HG02588 (cell line): ENCODE measurements around the gene HS3ST3A1.

Experiments used
- ATAC-seq: cut with Tn5 transposase; IDR thresholded peaks from one replicate; pipeline ENCODE4 v1.9.1; 2021; ENCODE audit warnings: mild to moderate bottlenecking, moderate library complexity; ENCODE audit not compliant: unreplicated experiment

Gene HS3ST3A1

DNA sequence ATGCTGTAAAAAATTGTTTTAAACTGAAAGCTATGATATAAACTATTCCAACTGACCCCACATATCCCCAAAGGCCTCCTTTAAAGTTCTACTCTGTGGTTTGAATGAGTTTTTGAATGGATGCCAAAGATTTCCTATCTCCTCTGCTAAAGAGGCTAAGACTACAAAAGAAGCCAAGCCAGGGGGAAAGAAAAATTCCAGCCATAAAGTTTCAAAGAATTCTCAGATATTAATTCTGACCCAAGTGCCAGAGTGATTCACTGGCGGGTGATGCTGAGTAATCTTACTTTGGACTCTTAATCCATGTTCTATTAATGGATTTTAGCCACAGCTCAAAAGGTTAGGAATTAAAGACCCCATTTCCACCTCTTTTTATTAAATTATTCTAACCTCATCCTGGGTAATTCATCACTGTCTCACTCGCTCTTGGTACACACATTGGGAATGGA, 60.7 kb downstream of the HS3ST3A1 start:
- no peak for ATAC-seq

DNA sequence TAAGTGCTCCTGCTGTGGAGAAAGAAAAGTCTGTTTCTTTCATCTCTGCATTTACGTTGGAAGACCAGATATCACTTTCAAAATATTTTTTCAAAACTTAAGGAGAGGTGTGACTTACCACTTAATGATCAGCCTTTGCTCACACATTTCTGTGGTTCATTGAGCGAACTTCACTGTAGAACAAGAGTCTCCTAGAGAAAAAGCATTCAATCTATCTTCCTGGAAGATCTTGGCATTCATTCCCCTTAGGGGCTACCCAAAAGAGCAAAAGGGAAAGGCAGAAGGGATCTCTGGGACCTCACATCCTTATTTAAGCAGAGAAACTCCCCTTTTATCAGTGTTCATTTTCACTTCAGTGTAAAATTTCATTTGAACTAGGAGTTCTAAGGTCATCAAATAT, 61.2 kb downstream of the HS3ST3A1 start:
- ATAC-seq, result no peak

DNA sequence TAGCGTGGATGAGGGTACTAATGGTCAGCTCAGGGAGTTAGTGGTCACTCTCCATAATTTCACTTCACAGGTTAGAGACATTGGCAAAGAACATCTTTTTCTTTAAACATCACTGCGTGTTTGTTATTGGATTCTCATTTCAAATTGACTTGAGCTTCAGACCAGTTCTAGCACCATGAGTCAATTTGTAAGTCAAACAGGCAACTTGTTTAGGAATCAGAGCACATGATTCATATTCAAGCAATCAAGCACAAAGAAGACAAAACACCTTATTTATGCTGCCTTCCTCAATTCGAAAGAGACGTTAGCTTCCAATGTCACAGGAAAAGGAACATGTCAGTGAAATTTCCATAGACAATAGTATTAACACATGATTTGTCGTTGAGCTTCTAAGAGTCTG, 62.3 kb downstream of the HS3ST3A1 start:
- ATAC-seq, result no peak

DNA sequence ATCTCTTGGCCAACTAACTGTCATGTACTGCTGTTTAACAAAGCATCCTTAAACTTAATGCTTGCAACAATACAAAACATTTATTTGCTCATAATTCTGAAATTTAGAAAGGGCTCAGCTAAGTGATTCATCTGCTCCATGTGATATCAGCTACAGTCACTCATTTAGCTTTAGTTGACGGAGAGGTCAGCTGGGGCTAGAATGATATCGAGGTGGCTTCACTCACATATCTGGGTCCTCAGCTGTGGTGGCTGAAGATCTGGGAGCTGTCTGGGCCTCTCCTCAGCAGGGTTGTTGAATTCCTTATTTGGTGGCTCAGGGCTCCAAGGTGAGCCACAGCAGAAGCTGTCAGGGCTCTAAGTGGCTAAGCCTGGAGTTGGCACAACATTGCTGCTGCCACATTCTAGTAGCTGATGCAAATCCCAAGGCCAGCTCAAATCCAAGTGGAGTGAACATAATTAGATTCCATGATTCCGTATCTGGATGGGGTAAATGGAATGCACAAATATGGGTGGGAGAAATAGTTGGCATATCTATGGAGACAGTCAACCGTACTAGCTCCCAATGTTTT, 62.8 kb downstream of the HS3ST3A1 start:
- no peak for ATAC-seq

DNA sequence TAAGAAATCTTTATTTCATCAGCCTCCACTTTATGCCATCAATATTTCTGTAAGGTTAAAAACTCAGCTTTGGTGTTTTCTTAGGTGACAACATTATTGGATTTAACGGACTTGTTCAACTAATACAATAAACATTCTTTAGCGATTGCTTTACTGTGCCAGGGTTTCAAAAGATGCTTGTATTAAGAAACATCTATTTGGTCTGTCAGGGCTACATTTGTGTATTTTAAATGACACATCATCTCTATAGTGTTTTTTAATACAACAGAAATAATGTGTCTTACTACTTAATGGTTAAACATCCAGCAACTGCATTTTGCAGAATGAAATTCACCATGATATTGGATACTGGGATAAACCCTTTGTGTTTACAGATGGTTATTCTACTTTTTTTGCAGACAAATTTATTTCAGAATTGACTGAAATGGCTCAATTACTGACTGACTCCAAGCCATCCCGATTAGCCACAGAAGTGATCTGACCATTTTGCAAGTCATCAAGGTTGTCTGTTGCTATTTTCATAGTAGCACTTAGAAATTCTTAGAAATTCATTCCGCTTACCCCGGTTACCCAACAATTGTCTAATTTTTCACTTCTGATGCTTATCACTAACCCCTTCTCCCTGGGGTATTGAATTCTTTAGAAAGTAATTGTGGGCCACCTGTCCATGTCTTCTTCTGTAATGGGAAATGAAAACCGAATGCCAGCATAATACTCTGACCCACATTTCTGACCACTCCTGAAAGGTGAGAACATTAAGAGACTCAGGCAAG, 63.7 kb downstream of the HS3ST3A1 start:
- ATAC-seq, result no peak

DNA sequence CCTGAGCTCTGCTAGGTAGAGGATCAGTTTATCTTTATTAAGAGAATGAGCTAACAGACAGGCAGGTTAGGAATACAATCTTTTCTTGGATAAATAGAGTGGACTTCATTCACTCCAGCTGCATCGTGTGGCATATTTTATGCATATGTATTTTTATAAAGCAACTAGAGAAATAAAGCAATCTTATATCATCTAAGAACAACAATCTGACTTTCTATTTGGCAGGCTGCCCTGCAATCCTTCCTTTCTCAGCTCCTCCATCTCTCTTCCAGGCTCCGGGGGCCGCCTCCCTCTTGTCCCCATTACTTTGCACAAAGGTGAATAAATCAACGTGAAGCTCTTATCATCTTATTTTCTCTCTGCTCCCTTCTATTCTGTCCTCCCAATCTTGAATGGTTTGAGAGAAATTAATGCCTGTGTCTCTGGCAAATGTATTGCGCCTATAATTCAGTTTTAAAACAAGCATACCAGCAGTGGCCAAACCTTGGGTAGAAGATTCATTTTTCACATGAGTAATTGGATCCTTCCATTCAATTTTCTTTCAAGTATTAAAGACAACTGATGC, 64.5 kb downstream of the HS3ST3A1 start:
- no peak for ATAC-seq

DNA sequence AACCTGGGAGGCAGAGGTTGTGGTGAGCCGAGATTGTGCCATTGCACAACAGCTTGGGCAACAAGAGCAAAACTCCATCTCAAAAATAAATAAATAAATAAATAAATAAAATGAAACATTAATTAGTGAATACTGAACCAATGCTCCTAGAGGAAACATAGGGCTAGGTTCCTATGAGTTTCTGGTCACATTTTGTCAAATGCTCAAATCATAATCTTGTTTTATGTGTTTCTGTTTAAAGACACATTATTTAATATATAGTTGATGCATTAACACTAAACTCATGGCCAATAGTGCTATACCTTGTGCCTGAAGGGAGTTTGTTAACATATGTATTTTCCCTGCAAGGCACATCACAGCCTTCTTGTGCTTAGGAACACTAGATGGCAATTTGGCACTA, 66.8 kb downstream of the HS3ST3A1 start:
- ATAC-seq, result no peak

DNA sequence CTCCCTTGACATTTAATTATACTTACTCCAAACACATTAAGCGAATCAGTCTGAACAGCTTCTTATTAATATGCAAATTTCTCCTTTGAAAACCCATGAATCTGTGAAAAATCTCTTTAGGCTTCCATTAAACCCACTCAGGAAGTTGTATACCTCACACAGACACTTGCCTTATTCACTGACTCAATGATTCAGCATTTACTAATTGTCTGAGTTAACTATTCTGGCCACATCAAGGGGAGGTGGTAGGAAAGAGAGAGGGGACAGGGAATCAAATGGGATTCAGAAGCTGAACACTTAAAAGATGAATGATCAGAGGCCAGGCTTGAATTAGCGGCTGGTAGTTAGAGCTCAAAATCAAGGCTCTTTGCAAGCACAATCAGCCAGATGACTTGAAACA, 70.0 kb downstream of the HS3ST3A1 start:
- no peak for ATAC-seq

DNA sequence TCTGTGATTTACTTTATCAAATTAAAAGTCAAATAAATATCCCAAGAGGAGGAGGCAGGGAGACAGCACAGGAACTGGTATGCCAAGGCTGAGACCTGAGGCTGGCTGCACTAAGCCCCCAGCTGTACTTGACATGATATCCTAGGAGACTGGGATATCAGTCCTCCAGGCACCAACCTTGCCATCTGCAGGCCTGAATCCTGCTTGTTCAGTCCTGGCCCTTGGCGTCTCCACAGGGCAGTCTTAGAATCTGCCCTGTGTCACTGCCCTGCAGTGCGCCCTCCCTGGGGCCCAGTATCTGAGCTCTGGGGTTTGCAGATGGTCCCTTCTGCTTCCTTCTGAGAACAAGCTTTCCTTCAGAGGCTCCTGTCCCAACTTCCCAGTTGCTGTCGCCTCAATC, 75.9 kb downstream of the HS3ST3A1 start:
- no peak for ATAC-seq

DNA sequence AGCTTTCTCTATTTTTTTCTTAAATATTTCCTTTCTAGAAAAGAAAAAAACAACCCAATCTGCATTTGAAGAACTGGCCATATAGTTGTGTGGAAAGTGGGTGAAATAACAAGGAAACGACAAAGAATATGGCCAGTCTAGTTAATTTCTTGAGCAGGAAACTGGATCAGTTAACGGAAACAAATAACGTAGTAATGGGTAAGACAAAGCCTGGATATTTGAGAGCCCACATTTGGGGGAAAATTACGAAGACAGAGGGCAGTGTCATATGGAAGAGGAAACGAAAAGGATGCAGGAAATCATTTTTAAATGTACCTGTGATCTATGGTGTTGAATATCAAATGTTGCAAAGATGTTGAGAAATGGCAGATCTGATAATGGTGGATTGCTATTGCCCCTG, 78.6 kb downstream of the HS3ST3A1 start:
- no peak for ATAC-seq

DNA sequence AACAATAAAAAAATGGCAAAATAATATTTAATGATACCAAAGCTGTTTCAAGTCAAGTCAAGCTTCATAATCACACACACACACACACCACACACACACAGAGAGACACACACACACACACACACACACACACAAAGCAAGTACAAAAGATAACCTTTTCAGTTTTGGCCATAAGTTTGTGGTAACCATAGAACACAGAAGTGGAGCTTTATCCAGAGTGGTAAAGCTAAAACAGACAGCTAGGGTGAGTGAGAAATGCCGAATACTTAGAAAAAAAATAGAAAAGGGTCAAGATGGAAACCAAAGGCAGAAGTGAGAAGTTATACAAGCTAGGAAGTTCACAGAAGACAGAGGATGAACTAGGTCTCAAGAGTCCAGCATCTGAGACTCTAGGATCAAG, 79.0 kb downstream of the HS3ST3A1 start:
- ATAC-seq, result no peak

DNA sequence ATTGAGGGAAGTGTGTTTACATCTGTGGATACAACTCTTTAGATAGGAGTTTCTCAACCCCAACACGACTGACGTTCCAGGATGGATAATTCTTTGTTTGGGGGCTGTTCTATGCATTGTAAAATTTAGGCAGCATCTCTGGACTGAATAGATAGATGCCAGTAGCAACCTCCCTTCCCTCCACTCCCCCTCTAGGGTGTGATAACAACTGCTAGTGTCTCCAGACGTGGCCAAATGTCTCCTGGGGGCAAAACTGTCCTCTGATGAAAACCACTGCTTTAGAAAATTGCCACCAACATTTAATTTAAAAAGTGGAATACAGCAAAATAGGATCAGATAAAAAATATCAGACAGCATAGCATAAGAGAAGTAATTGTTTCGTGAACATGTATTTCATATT, 79.9 kb downstream of the HS3ST3A1 start:
- ATAC-seq, result no peak

DNA sequence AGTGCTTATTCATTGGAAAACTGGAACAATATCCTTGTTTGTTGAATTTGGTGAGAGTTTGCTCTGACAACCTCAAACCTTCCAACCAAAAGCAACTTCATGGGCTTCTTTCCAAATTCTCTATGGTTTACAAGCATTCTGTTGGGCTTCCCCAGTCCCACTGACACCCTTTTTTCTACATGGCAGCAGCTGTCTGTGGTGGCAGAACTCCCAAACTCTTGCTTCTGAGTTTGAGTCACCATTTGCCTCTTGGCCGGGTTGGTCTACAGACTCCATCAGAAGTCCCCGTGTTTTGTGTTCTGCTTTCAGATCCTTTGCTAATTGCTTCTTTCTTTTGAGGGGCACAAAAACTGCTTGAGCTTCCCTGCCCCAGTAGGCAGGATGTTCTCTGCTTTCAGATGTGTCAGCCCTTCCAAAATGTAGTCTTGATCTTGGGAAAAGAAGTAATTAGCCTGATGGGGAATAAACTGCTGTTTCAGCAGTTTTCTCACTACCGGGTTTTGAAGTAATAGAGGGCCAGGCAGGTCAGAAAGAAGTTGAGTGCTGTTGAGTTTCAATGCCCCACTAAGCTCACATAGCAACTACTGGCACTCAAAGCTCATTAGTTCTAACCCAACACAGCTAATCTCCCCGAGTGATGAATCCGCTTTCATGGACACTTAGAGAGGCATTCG, 80.7 kb downstream of the HS3ST3A1 start:
- ATAC-seq, result no peak

DNA sequence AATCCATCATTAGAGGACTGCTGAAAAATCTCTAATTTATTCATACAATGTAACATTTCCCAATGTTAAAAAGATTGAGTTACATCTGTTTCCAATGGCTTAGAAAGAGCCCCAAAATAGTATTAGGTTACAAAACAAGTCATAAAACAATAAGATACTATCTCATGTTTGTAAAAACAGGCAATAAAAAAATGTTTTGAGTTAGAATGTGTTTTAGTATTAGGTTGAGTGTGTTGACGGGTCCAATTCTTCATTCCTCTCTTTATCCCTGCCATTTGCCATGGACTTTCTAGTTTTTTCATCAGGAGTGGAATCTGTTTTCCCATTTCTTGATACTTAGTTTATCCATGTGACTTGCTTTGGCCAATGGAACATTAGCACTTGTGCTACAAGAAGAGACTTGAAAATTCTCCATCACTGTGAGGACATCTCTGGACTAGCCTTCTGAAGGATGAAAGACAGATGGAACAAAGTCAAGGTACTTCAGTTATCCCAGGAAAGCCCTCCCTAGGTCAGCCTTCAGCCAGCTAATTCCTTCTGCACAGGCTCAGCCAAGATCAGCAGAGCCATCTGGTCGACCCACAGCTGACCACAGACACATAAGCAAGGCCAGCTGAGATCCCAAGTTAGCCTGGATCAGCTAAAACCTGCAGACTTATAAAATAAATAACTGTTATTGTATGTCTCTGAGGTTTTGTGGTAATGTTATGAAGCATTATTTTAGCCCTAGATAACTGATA, 83.3 kb downstream of the HS3ST3A1 start:
- ATAC-seq, result no peak

DNA sequence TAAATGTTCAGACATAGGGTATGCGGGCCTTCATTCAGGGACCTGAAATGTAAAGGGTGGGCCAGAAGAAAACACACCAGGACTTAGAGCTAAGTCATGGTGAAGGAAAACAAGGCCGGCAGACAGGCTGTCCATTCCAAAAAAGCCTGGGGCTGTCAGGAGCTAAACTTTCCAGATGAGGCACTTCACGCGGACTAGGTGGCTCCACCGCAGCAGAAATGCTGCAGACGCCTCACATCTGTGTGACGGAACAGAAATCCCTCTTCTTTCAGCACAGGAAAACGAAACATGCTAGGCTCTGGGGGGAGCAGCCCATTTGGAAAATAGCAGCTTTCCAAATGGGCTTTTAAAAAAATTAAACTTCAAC, 88.7 kb downstream of the HS3ST3A1 start:
- no peak for ATAC-seq

DNA sequence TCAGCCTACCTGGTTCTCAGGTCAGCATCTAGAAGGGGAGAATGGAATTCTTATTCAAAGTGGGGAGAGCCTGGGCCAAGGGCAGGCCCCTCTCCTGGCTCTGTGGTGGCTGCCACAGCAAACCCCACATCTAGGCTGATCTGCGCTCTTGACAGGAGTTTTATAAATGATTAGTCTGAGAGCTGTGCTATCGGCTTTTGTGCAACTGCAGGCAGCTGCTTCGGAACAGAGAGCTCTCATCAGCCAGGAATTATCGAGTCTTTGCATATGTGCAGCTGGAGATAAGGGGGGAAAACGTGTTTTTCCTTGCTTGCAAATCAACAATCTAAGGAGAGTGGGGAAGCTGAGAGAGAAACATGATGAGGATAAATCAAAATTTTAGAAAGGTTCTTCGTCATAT, 91.7 kb downstream of the HS3ST3A1 start:
- ATAC-seq, result no peak

DNA sequence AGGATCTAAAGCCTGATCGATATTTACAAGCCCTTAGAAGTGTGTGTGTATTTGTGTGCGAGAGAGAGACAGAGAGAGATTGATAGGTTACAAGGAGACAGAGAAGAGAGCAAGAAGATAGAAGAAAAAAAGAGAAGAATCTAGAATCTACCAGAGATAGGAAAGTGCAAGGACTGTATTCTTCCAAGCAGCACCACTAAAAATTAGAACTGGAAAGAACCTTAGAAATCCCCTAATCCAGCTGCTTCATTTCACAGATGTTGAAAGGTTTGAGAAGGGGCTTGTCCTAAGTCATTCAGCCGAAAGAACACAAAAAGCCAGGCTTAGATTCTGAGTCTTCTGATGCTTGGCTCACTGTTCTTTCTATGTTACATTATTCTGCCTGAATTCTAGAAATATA, 92.2 kb downstream of the HS3ST3A1 start:
- no peak for ATAC-seq

DNA sequence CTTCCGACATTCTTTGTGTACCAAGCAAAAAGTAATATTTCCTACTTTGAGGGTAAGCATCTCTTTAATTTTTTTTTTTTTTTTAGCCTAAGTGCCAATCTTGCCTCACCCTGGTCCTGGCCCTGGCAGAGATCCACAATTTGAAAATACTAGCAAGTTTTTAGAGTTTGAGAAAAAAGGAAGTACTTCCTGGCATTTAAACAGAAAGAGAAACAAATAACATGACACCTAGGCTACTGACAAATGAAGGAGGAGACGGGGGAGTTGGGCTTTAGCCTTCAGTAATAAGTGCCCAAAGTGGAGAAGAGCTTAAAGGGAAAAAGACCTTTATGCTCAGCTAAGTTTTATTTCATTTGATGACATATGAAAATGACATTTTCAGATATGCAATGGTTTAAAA, 92.8 kb downstream of the HS3ST3A1 start:
- no peak for ATAC-seq

DNA sequence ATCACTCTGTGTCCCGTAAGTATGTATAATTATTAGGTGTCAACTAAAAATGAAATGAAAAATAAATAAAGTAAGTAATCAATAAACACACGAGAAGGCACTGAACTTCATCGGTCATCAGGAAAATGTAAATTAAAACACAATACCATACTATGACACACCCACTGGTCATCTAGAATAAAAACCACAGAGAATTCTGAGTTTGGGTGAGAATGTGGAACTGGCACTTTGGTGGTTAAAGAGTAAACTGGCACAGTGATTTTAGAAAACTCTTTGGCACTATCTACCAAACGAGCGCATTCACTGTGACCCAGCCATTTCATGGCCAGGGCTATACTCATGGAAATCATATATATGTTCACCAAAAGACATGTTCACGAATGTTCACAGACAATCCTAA, 98.2 kb downstream of the HS3ST3A1 start:
- no peak for ATAC-seq

DNA sequence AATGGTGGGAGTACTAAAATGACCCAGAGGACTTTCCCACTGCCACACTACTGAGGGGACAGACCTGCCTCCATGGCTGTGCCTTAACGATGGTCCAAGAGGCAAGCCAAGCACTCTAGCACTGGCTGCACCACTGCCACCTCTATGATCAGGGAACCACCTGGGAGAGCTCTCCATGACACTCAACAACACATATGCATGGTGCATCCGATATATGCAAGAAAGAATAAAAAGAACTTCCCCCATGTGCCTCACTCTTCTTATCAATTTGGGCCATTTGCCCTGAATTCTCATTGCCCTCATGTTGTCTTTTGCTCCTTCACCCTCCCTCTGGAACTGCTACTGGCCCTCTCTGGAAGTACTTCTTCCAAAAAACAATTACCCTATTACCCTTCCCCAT, 99.5 kb downstream of the HS3ST3A1 start:
- ATAC-seq, result no peak

DNA sequence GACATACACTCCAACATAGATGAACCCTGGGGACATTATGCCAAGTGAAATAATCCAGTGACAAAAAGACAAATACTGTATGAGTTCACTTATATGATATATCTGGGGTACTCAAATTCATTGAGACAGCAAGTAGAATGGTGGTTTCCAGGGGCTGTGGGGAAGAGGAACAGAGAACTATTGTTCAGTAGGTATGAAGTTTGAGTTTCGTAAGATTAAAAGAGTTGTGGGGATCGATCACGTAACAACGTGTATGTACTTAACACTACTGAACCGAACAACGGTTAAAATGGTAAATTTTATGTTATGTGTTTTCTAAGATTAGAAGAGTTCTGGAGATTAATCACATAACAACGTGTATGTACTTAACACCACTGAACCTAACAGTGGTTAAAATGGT, 100.8 kb downstream of the HS3ST3A1 start:
- ATAC-seq, result no peak
